ENCODE results near the gene CHRNA3. TPM values are rescaled to one million over a fixed set of nuclear protein-coding genes. Genes with fewer than 3 reads are reported as not detected.

CHRNA3 gene
- total RNA-seq, 1 donor from 2014 or later: 1.6 TPM

DNA sequence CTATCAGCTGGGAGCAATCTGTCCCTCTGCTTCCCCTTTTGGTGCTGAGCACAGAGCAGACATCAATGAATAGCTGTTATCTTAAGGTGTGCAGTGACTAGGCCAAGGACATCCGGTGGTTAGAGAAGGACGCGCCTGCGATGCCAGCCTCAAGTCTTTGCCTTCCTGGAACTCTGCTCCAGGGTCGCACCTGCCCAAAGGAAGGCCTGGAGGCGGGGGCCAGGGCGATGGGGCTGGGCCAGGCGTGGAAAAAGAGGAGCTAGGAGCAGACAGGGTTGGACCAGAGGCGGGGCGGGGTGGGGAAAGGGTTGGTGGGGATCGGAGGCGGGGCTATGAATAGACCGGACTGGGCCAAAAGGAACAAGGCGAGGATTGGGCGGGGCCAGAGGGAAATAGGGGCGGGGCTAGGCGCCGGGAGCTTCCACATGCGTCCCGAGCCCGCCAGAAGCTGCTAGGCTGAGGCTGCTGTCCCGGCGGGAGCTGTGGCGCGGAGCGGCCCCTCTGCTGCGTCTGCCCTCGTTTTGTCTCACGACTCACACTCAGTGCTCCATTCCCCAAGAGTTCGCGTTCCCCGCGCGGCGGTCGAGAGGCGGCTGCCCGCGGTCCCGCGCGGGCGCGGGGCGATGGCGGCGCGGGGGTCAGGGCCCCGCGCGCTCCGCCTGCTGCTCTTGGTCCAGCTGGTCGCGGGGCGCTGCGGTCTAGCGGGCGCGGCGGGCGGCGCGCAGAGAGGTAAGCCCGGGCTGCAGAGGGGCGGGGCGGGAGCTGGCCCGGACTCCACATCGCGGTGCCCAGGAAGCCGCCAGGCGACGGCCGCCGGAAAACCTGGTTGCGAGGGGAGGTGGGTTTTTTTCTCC is 55.5 kb downstream of the CHRNA3 start, which contains the start of gene CHRNA5:
Gene CHRNA5, plus strand, starts transcription at position 424 of the 854 bp plus-strand sequence. Its CDS starts 200 bp downstream, at position 624.
- H3K9ac ChIP-seq: peak within 1 kb of the TSS; percentile 59

DNA sequence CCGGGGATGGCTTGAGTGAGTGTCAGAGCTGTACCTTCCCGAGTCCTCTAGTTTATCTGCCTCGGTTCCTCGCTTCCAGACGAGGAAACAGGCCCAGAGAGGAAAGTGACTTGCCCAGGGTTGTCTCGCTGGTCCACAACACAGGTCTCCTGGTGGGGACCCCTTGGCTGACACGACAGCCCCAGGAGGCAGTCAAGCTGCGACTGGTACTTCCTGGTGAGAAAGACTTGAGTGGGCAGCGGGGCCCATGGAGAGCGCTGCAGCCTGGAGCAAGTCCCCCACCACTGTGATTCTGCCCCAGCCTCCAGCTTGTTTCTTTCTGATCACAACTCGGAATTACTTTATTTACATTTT is 56.1 kb downstream of the CHRNA3 start:
- Histone ChIP-seq H3K27me3 (peaks cover 11% of the 10 kb centered on the region), H3K79me2 (ENCODE audit: low read depth) (peaks cover 38% of the 10 kb centered on the region), H4K20me1 (ENCODE audit: low read depth) (no peaks in the 10 kb centered on the region), H3K9me3 (ENCODE audit: low read depth) (no peaks in the 10 kb centered on the region), H3K4me1 (peaks cover 13% of the 10 kb centered on the region), H3K9ac (no peak overlapping the region), H2AFZ (replicated peaks) (no peak overlapping the region), H3F3A (ENCODE audit: low read depth) (peaks cover 14% of the 10 kb centered on the region), H3K4me2 (peak overlapping the region; percentile 7), H3K4me3 (no peak overlapping the region), H3K36me3 (no peaks in the 10 kb centered on the region), H3K27ac (no peak overlapping the region)
- Mint-ChIP-seq H3K4me1 (peaks cover 22% of the 10 kb centered on the region), H3K36me3 (no peaks in the 10 kb centered on the region), H3K9me3 (no peaks in the 10 kb centered on the region), H3K4me3 (peak overlapping the region; percentile 88), H3K27ac (no peak overlapping the region), H3K27me3 (ENCODE audit: insufficient read depth, low read depth) (peaks cover 7% of the 10 kb centered on the region)
- DNase-seq (ENCODE audit: low spot score): no peak
- no peak for TF ChIP-seq EZH2 (IDR thresholded peaks at IDR 0.05)
- TF ChIP-seq, protein P1, sequence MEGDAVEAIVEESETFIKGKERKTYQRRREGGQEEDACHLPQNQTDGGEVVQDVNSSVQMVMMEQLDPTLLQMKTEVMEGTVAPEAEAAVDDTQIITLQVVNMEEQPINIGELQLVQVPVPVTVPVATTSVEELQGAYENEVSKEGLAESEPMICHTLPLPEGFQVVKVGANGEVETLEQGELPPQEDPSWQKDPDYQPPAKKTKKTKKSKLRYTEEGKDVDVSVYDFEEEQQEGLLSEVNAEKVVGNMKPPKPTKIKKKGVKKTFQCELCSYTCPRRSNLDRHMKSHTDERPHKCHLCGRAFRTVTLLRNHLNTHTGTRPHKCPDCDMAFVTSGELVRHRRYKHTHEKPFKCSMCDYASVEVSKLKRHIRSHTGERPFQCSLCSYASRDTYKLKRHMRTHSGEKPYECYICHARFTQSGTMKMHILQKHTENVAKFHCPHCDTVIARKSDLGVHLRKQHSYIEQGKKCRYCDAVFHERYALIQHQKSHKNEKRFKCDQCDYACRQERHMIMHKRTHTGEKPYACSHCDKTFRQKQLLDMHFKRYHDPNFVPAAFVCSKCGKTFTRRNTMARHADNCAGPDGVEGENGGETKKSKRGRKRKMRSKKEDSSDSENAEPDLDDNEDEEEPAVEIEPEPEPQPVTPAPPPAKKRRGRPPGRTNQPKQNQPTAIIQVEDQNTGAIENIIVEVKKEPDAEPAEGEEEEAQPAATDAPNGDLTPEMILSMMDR (IDR thresholded peaks at IDR 0.05): no peak
- TF ChIP-seq EZH2phosphoT487 (IDR thresholded peaks at IDR 0.05): no peak

More for the DNA sequence above, 55.5 kb downstream of the CHRNA3 start, which contains the start of gene CHRNA5:
- H3K79me2 ChIP-seq (ENCODE audit: low read depth): peaks cover 44% of the 10 kb centered on the region
- H3K4me3 ChIP-seq: peak within 1 kb of the TSS; percentile 94
- peaks cover 13% of the 10 kb centered on the region for H3K4me1 ChIP-seq
- H3K27me3 ChIP-seq: peaks cover 11% of the 10 kb centered on the region
- peaks cover 14% of the 10 kb centered on the region for H3F3A ChIP-seq (ENCODE audit: low read depth)
- H3K27ac Mint-ChIP-seq: peak within 1 kb of the TSS; percentile 67
- H2AFZ ChIP-seq (replicated peaks): peak within 1 kb of the TSS; percentile 91
- peak within 1 kb of the TSS; percentile 96 for H3K4me2 ChIP-seq
- peak within 1 kb of the TSS; percentile 75 for H3K27ac ChIP-seq
- peaks cover 7% of the 10 kb centered on the region for H3K27me3 Mint-ChIP-seq (ENCODE audit: insufficient read depth, low read depth)
- H3K4me3 Mint-ChIP-seq: peak within 1 kb of the TSS; percentile 96
- no peaks in the 10 kb centered on the region for H3K9me3 ChIP-seq (ENCODE audit: low read depth)
- peaks cover 22% of the 10 kb centered on the region for H3K4me1 Mint-ChIP-seq
- H4K20me1 ChIP-seq (ENCODE audit: low read depth): no peaks in the 10 kb centered on the region
- no peaks in the 10 kb centered on the region for H3K36me3 Mint-ChIP-seq
- no peaks in the 10 kb centered on the region for H3K9me3 Mint-ChIP-seq
- DNase-seq (ENCODE audit: low spot score): peak; percentile 98
- H3K36me3 ChIP-seq: no peaks in the 10 kb centered on the region
- TF ChIP-seq, protein P1 (IDR thresholded peaks at IDR 0.05): no peak
- TF ChIP-seq EZH2 (IDR thresholded peaks at IDR 0.05): no peak
- no peak for TF ChIP-seq EZH2phosphoT487 (IDR thresholded peaks at IDR 0.05)

DNA sequence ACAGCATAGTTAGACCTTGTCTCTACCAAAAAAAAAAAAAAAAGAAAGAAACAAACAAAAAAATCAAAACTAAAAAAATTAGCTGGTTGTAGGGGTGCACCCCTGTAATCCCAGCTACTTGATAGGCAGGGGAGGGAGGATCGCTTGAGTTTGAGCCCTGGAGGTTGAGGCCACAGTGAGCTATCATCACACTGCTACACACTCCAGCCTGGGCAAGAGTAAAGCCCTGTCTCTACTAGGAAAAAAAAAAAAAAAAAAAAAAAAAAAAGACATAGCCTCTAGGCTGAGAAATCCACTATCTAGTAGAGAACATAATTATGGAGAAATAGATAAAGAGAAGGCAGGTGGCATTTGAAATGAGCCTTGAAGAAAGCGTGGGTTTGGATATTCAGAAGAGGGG is 57.7 kb downstream of the CHRNA3 start:
- no peak overlapping the region for H3K4me3 Mint-ChIP-seq
- peaks cover 19% of the 10 kb centered on the region for H3K4me1 Mint-ChIP-seq
- H3K36me3 ChIP-seq: no peaks in the 10 kb centered on the region
- H3K27me3 Mint-ChIP-seq (ENCODE audit: insufficient read depth, low read depth): peaks cover 7% of the 10 kb centered on the region
- no peak overlapping the region for H3K9ac ChIP-seq
- H3K79me2 ChIP-seq (ENCODE audit: low read depth): peaks cover 22% of the 10 kb centered on the region
- H4K20me1 ChIP-seq (ENCODE audit: low read depth): no peaks in the 10 kb centered on the region
- peaks cover 11% of the 10 kb centered on the region for H3K27me3 ChIP-seq
- no peak overlapping the region for H3K27ac ChIP-seq
- no peak for DNase-seq (ENCODE audit: low spot score)
- H3K4me3 ChIP-seq: no peak overlapping the region
- no peak overlapping the region for H2AFZ ChIP-seq (replicated peaks)
- no peaks in the 10 kb centered on the region for H3K9me3 Mint-ChIP-seq
- peaks cover 13% of the 10 kb centered on the region for H3K4me1 ChIP-seq
- H3K36me3 Mint-ChIP-seq: no peaks in the 10 kb centered on the region
- H3F3A ChIP-seq (ENCODE audit: low read depth): peaks cover 14% of the 10 kb centered on the region
- no peak overlapping the region for H3K4me2 ChIP-seq
- no peak overlapping the region for H3K27ac Mint-ChIP-seq
- TF ChIP-seq, protein P1 (IDR thresholded peaks at IDR 0.05): no peak
- TF ChIP-seq EZH2phosphoT487 (IDR thresholded peaks at IDR 0.05): no peak
- no peak for TF ChIP-seq EZH2 (IDR thresholded peaks at IDR 0.05)
- no peaks in the 10 kb centered on the region for H3K9me3 ChIP-seq (ENCODE audit: low read depth)

Measured in neural progenitor cell (in vitro differentiated cells).